Thyroid gland (tissue), 4 donors: Measurements from ENCODE around the gene NAXD.

Experiments used
- POLR2A ChIP-seq, 2 donors: fragments of 450-650 bp; IDR thresholded peaks; one replicate each; pipeline ENCODE4 v1.6.1; 2017; ENCODE audit warnings: antibody characterized with exemption in 2 of 2, mild to moderate bottlenecking in 2 of 2, moderate library complexity in 1 of 2
- TF ChIP-seq, protein P1 (sequence below), 6 experiments: fragments of 200-600 bp in 3 of 6; fragments of 450-650 bp in 3 of 6; sonication (generic) in 3 of 6; IDR thresholded peaks; one replicate each; pipeline ENCODE4 v1.5.1; 2016 to 2019; ENCODE audit warnings: antibody characterized with exemption in 6 of 6, mild to moderate bottlenecking in 2 of 6, inconsistent platforms in 1 of 6, moderate library complexity in 1 of 6

DNA sequence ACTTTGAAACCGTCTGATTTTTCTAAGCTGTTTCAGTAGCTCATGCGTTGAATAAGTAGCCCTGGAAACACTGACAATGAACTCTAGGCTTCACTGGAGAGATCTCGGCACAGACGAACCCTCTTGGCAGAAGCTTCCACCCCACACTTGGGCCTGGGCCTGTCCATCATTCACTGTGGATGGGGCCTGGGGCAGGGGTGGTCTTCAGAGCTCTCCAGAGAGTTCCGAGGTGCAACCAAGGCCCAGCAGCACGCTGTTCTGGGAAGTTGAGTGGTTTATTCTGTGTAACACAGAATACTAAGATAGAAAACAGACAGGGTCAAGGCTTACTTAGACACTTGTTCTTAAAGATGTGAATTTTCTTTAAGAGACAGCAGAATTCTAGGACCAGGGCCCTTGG is 21.9 kb downstream of the NAXD start:
- TF ChIP-seq, protein P1, sequence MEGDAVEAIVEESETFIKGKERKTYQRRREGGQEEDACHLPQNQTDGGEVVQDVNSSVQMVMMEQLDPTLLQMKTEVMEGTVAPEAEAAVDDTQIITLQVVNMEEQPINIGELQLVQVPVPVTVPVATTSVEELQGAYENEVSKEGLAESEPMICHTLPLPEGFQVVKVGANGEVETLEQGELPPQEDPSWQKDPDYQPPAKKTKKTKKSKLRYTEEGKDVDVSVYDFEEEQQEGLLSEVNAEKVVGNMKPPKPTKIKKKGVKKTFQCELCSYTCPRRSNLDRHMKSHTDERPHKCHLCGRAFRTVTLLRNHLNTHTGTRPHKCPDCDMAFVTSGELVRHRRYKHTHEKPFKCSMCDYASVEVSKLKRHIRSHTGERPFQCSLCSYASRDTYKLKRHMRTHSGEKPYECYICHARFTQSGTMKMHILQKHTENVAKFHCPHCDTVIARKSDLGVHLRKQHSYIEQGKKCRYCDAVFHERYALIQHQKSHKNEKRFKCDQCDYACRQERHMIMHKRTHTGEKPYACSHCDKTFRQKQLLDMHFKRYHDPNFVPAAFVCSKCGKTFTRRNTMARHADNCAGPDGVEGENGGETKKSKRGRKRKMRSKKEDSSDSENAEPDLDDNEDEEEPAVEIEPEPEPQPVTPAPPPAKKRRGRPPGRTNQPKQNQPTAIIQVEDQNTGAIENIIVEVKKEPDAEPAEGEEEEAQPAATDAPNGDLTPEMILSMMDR (IDR thresholded peaks at IDR 0.05) = no peak
- TF ChIP-seq POLR2A (IDR thresholded peaks at IDR 0.05) = no peak
